ENCODE results near the gene PDE12. TPM values are rescaled to one million over a fixed set of nuclear protein-coding genes. Genes with fewer than 3 reads are reported as not detected.

The PDE12 gene
- total RNA-seq, 4 donors from 2014 or later, result 13.6 to 33.4 (median 28.7) TPM

GRCh38 chr3:57572096-57572495 lies 16.0 kb downstream of the PDE12 start:
- 81 to 86% methylated on average over 3 of the region's 3 CpGs for WGBS, 2 donors
- no peak overlapping the region for H3K4me3 ChIP-seq (replicated peaks in 1 of 3)
- intact Hi-C loops (cut with DNase I), result no loop called here
- no peaks in the 10 kb centered on the region for H3K9me3 ChIP-seq
- peaks cover 37 to 51% of the 10 kb centered on the region in 2 donors for H3K36me3 ChIP-seq
- TF ChIP-seq CTCF (IDR thresholded peaks at IDR 0.05), result no peak
- TF ChIP-seq POLR2A (IDR thresholded peaks at IDR 0.05), result no peak
- no peak for DNase-seq
- H3K27ac ChIP-seq, result no peak overlapping the region
- H3K27me3 ChIP-seq, result no peaks in the 10 kb centered on the region
- H3K4me1 ChIP-seq, result peaks cover 2 to 6% of the 10 kb centered on the region in 2 donors

- no peak for DNase-seq
- Histone ChIP-seq H3K27ac (peak overlapping the region in 1 of 3 donors; percentile 67), H3K9me3 (no peaks in the 10 kb centered on the region), H3K4me1 (peaks cover 14 to 17% of the 10 kb centered on the region in 2 donors), H3K36me3 (peaks cover 40 to 48% of the 10 kb centered on the region in 2 donors), H3K27me3 (no peaks in the 10 kb centered on the region), H3K4me3 (replicated peaks in 1 of 3) (no peak overlapping the region)
- intact Hi-C loops (cut with DNase I), result no loop called here
- no peak for TF ChIP-seq POLR2A (IDR thresholded peaks at IDR 0.05)
- no peak for TF ChIP-seq CTCF (IDR thresholded peaks at IDR 0.05)
- WGBS, 2 donors, result 90 to 93% methylated on average over 3 of the region's 3 CpGs
Measured at GRCh38 chr3:57575966-57576626, 20.0 kb downstream of the PDE12 start.

- peak; percentile 54 to 79 for DNase-seq
- 66 to 76% methylated on average over 9 of the region's 9 CpGs for WGBS, 2 donors
- Histone ChIP-seq H3K9me3 (no peaks in the 10 kb centered on the region), H3K4me1 (peaks cover 14 to 17% of the 10 kb centered on the region in 2 donors), H3K27ac (peak overlapping the region; percentile 45 to 67 (median 67)), H3K4me3 (replicated peaks in 1 of 3) (no peak overlapping the region), H3K27me3 (no peaks in the 10 kb centered on the region), H3K36me3 (peaks cover 33 to 36% of the 10 kb centered on the region in 2 donors)
- TF ChIP-seq CTCF (IDR thresholded peaks at IDR 0.05), result no peak
- no peak for TF ChIP-seq POLR2A (IDR thresholded peaks at IDR 0.05)
- intact Hi-C loops (cut with DNase I), result no loop called here
Measured at GRCh38 chr3:57577801-57578200, 21.7 kb downstream of the PDE12 start.

GRCh38 chr3:57582474-57583168 lies 26.5 kb downstream of the PDE12 start:
- 91 to 94% methylated on average over 7 of the region's 7 CpGs for WGBS, 2 donors
- no peak overlapping the region for H3K4me3 ChIP-seq (replicated peaks in 1 of 3)
- no peaks in the 10 kb centered on the region for H3K27me3 ChIP-seq
- intact Hi-C loops (cut with DNase I), result no loop called here
- H3K4me1 ChIP-seq, result peaks cover 10 to 21% of the 10 kb centered on the region in 2 donors
- H3K27ac ChIP-seq, result no peak overlapping the region
- peaks cover 3 to 9% of the 10 kb centered on the region in 2 donors for H3K36me3 ChIP-seq
- TF ChIP-seq POLR2A (IDR thresholded peaks at IDR 0.05) (no peak), CTCF (IDR thresholded peaks at IDR 0.05) (peak in 1 of 6 experiments; percentile 6)
- DNase-seq, result no peak
- H3K9me3 ChIP-seq, result no peaks in the 10 kb centered on the region

GRCh38 chr3:57583544-57583943 lies 27.5 kb downstream of the PDE12 start:
- Histone ChIP-seq H3K9me3 (no peaks in the 10 kb centered on the region), H3K27ac (no peak overlapping the region), H3K4me3 (replicated peaks in 1 of 3) (no peak overlapping the region), H3K4me1 (peaks cover 3 to 13% of the 10 kb centered on the region in 2 donors), H3K27me3 (no peaks in the 10 kb centered on the region), H3K36me3 (peaks cover 0 to 9% of the 10 kb centered on the region in 2 donors)
- no peak for DNase-seq
- TF ChIP-seq POLR2A (IDR thresholded peaks at IDR 0.05) (no peak), CTCF (IDR thresholded peaks at IDR 0.05) (no peak)
- intact Hi-C loops (cut with DNase I), result no loop called here
- WGBS, 2 donors, result 84 to 91% methylated on average over 2 of the region's 2 CpGs

Measured in thyroid gland (tissue), 4 donors.